GM21360 (cell line): Measurements from ENCODE around the gene IFIT2.
"Not testable (repeated sequence)": the region's sequence is repeated elsewhere in the genome, so short reads cannot be mapped to it uniquely, and the experiment has no call there.

ENCODE experiments used
- ATAC-seq: cut with Tn5 transposase; IDR thresholded peaks from one replicate; pipeline ENCODE4 v1.9.1; 2021; ENCODE audit warnings: mild to moderate bottlenecking, moderate library complexity; ENCODE audit not compliant: unreplicated experiment

The IFIT2 gene

DNA sequence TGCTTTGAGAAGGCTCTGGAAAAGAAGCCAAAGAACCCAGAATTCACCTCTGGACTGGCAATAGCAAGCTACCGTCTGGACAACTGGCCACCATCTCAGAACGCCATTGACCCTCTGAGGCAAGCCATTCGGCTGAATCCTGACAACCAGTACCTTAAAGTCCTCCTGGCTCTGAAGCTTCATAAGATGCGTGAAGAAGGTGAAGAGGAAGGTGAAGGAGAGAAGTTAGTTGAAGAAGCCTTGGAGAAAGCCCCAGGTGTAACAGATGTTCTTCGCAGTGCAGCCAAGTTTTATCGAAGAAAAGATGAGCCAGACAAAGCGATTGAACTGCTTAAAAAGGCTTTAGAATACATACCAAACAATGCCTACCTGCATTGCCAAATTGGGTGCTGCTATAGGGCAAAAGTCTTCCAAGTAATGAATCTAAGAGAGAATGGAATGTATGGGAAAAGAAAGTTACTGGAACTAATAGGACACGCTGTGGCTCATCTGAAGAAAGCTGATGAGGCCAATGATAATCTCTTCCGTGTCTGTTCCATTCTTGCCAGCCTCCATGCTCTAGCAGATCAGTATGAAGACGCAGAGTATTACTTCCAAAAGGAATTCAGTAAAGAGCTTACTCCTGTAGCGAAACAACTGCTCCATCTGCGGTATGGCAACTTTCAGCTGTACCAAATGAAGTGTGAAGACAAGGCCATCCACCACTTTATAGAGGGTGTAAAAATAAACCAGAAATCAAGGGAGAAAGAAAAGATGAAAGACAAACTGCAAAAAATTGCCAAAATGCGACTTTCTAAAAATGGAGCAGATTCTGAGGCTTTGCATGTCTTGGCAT is 4.8 kb downstream of the IFIT2 start:
- ATAC-seq, result no peak

GRCh38 chr10:89307269-89307577 is 5.4 kb downstream of the IFIT2 start:
- ATAC-seq, result no peak

- no peak for ATAC-seq
Observed at GRCh38 chr10:89308266-89308665, 6.4 kb downstream of the IFIT2 start.

- no peak for ATAC-seq
Observed at GRCh38 chr10:89308736-89309135, 6.9 kb downstream of the IFIT2 start.

- no peak for ATAC-seq
Observed at GRCh38 chr10:89309156-89310055, 7.6 kb downstream of the IFIT2 start.

DNA sequence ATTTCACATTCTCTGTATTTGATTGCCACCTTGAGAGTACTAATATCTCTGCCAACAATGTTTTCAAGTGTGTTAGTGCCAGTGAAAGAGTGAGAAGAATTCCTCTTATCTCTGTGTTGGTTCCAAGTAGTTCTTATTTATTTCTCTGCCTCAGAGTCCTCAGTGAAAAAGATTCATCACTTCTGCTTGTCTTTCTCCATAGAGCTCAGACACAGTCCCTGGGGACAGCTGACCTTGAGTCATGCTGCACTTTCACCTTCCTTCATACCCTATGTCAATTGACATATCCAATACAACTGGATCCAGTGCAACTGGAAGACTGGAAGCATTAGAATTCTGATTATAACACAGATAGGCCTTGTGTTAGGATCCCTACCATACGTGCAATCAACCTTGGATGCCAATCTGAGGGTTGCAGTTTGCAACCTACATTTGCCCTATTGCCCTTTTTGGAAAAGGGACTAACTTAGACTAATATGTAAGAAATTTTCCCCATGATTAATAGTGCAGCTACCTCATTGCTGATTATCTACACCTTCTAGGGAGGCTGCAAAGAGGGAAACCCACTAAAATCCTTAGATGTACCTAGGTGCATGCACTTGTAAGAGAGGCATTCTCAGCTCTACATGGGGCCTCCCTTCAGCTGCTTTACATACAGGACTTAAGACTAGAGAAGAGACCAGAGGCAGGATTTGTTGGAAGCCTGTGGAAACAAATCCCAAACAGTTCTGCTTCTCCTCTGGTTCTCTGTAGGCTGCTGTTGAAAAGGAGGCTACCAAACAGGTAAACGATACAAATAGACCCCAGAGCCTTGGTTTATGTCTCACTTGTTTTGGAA is 8.4 kb downstream of the IFIT2 start:
- no peak for ATAC-seq

- ATAC-seq, result no peak
Observed at GRCh38 chr10:89312973-89313372, 11.1 kb downstream of the IFIT2 start.

DNA sequence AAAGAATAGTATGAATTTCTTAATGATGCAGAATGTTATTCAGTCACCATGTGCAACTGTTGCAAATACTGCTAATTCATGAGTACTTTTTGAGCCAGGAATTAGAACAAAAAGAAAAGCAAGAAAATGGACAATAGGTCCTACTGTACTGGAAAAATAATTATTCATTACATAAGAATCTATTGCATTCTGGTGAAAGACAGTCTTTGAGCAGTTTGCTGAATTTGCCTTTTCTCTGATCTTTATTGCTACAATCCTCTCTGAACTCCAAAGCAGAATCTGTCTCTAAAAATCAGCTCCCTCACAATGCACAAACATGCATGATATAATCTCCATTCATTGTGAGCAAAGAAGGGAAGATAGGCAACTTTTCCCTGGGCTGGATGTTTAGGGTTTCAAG is 12.8 kb downstream of the IFIT2 start:
- no peak for ATAC-seq

- ATAC-seq, result not testable (repeated sequence)
Observed at GRCh38 chr10:89318047-89318446, 16.2 kb downstream of the IFIT2 start.

GRCh38 chr10:89325081-89325480 is 23.2 kb downstream of the IFIT2 start:
- ATAC-seq, result not testable (repeated sequence)

DNA sequence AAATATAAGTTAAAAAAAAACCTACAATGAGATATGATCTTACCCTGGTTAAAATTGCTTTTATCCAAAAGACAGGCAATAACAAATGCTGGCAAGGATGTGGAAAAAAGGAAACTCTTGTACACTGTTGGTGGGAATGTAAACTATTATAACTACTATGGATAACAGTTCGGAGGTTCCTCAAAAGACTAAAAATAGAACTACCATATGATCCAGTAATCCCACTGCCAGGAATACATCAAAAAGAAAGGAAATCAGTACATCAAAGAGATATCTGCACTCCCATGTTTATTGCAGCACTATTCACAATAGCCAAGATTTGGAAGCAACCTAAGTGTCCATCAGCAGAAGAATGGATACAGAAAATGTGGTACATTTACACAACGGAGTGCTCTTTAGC is 24.0 kb downstream of the IFIT2 start:
- not testable (repeated sequence) for ATAC-seq

- no peak for ATAC-seq
Observed at GRCh38 chr10:89327803-89328441, 26.1 kb downstream of the IFIT2 start, which contains the start of gene IFIT3. Gene IFIT3 (plus strand): TSS chr10:89327997. CDS start chr10:89328074, 77 bp downstream.

GRCh38 chr10:89329151-89329550 is 27.3 kb downstream of the IFIT2 start:
- no peak for ATAC-seq

GRCh38 chr10:89330014-89330413 is 28.2 kb downstream of the IFIT2 start:
- not testable (repeated sequence) for ATAC-seq

DNA sequence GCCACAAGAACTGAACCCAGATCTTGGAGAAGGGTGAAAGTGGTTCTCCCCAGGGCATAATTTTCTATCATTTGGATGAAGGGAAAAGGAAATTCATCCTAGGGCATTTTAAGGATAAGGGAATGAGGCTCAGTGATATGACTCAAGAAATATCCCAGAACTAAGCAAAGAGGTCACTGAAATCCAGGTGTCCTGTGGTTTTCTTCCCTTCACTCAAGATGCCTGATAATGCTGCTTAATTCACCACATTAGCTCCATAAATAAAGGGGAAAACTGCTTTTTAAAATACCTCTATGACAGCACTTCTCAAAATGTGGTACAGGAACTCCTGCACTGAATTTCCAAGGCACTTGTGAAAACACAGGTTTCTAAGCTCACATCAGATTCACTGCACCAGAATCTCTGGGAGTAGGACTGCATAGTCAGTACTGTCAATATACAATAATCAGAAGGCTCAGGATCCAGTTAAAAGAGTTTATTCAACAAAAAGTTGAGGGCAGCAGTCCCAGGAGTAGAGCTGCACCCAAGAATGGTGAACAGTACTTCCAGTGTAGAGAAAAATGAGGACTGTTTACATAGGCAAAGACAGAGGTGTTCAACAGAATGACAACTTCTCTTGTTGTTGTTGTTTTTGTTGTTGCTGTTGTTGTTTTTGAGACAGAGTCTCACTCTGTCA is 28.8 kb downstream of the IFIT2 start:
- no peak for ATAC-seq

DNA sequence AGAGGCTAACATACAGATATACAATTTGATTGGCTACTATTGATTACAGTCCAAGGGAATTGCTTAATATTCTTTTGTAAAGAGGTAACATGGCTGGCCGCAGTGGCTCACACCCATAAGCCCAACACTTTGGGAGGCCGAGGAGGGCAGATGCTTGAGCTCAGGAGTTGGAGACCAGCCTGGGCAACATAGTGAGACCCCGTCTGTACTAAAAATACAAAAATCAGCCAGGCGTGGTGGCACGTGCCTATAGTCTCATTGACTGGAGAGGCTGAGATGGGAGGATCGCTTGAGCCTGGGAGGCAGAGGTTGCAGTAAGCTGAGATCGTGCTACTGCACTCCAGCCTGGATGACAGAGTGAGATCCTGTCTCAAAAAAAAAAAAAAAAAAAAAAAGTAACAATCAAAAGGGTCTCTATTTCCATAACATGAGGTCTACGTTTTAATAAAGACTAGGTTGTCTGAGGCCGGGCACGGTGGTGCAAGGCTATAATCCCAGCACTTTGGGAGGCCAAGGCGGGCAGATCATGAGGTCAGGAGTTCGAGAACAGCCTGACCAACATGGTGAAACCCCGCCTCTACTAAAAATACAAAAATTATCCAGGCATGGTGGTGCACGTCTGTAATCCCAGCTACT is 29.8 kb downstream of the IFIT2 start:
- not testable (repeated sequence) for ATAC-seq

DNA sequence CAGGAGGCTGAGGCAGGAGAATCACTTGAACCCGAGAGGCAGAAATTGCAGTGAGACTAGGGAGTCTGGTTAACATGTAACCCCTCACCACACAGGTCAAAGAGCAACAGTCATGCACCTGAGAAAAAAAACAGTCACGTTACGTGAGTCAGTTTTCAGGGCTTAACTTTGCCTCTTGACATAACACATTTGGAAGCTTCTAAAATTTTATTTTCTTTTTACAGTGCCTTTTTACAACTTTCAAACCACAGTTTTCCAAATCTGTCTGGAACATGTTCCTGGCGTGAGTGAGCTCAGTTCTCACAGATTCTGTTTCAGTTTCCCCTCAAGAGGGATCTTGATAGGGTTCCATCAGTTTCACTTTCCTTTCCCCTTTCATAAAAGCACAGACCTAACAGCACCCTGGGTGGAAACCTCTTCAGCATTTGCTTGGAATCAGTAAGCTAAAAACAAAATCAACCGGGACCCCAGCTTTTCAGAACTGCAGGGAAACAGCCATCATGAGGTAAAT is 30.3 kb downstream of the IFIT2 start:
- ATAC-seq, result peak; percentile 38

DNA sequence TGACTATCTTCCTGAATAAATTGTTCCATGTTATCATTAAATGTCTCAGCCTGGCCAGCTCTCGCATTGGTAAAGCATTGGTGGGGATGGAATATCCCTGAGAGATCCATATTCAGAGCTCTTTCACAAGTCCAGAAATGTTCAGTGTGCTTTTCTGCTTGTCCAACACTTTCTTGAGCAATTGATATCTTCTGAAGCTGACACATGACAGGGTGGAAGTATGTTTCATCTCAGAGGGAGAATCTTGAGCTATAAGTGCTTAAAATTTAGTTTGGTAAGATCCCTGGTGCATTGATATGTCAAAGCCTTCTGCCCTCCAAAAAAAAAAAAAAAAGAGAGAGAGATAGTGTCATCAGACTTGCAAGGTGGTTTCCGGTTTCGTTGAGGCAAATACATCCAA is 33.4 kb downstream of the IFIT2 start:
- no peak for ATAC-seq

DNA sequence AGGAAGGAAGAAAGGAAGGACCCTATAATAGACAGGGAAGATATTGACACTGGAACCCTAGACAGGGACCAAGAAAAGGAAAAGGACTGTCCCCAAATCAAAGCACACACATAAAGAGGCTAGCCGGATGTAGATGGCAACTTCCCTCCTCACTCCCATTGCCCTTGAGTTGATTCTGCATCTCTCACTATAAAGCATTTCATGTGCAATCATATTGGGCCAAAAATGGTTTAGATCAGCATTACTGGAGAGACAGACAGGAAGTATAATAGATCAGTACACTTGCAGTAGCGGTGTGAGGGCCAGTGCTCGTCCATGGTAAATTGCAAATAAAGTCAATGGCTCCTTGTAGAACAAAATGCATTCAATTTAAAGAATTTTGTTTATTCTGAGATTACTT is 34.4 kb downstream of the IFIT2 start:
- ATAC-seq, result no peak
